Natural killer cell treated with Interleukin-12 subunit alpha and Interleukin-12 subunit beta and Interleukin-15 and Interleukin-18, amount 100 ng/mL, for 72 hours (primary cell): ENCODE results near the gene SYNGR3. TPM values are rescaled to one million over a fixed set of nuclear protein-coding genes. Genes with fewer than 3 reads are reported as not detected.

Experiments
- ATAC-seq, 2 donors: fragments of 150-1000 bp; cut with Tn5 transposase in 1 of 2; sonication (Bioruptor Pico), chemical (Tn5 transposase) in 1 of 2; 2 replicates each; pipeline ENCODE4 v1.10.0; 2021
- DNase-seq: peaks from one replicate; pipeline ENCODE4 v3.0.0; 2022; ENCODE audit warnings: low spot score
- H3K27ac Mint-ChIP-seq, 2 donors: 1 replicate in 1 of 2; 2 replicates in 1 of 2; pipeline ENCODE4 v1.8.0; 2022; ENCODE audit warnings: mixed read lengths in 2 of 2, mild to moderate bottlenecking in 1 of 2, moderate library complexity in 1 of 2
- H3K27me3 Mint-ChIP-seq, 2 donors: 1 replicate in 1 of 2; 2 replicates in 1 of 2; pipeline ENCODE4 v1.8.0; 2022; ENCODE audit warnings: mixed read lengths in 2 of 2
- H3K36me3 Mint-ChIP-seq: one replicate; pipeline ENCODE4 v1.8.0; 2022; ENCODE audit warnings: mixed read lengths
- H3K4me1 Mint-ChIP-seq, 2 donors: 1 replicate in 1 of 2; 2 replicates in 1 of 2; pipeline ENCODE4 v1.8.0; 2022; ENCODE audit warnings: low read depth in 2 of 2, mixed read lengths in 2 of 2, mild to moderate bottlenecking in 1 of 2
- H3K4me3 Mint-ChIP-seq: one replicate; pipeline ENCODE4 v1.8.0; 2022; ENCODE audit warnings: mixed read lengths
- H3K9me3 Mint-ChIP-seq: 2 replicates; pipeline ENCODE4 v1.8.0; 2022; ENCODE audit warnings: mixed read lengths
- total RNA-seq, 2 donors: library from RNA; stranded (reverse); gene quantifications; one replicate each; pipeline ENCODE4 v1.2.3, GENCODE V29; 2022

SYNGR3 gene
- total RNA-seq, 2 donors from 2014 or later = 21.3 to 43.6 TPM

DNA sequence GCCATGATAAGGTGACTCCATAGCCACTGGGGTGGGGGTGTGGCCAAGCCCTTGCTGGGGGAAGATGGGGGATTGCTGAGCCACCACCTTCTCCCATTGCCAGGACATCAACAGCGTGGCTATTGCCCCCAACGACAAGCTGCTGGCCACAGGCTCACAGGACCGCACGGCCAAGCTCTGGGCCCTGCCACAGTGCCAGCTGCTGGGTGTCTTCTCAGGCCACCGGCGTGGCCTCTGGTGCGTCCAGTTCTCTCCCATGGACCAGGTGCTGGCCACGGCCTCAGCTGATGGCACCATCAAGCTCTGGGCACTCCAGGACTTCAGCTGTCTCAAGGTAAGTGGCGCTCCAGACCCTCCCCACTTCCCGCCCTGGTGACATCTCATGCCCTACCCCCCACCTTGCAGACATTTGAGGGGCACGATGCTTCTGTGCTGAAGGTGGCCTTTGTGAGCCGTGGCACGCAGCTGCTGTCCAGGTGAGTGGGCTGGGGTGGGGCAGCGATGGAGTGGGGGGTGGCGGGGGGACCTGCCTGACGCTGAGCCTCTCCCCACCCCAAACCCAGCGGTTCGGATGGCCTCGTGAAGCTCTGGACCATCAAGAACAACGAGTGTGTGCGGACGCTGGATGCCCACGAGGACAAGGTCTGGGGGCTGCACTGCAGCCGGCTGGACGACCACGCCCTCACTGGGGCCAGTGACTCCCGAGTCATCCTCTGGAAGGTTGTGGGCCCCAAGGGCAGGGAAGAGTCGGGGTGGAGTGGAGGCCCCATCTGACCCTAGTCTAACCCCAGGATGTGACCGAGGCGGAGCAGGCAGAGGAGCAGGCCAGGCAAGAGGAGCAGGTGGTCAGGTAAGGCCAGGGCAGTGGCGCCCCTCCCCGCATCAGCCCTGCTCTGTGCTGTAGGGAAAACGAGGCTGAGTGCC is 12.6 kb upstream of the SYNGR3 start:
- ATAC-seq = no peak
- H3K4me3 Mint-ChIP-seq = no peak overlapping the region
- H3K27me3 Mint-ChIP-seq = peaks cover 0 to 4% of the 10 kb centered on the region in 2 donors
- peaks cover 5 to 8% of the 10 kb centered on the region in 2 donors for H3K4me1 Mint-ChIP-seq
- H3K36me3 Mint-ChIP-seq = no peaks in the 10 kb centered on the region
- DNase-seq = no peak
- H3K27ac Mint-ChIP-seq = no peak overlapping the region
- H3K9me3 Mint-ChIP-seq = no peaks in the 10 kb centered on the region

DNA sequence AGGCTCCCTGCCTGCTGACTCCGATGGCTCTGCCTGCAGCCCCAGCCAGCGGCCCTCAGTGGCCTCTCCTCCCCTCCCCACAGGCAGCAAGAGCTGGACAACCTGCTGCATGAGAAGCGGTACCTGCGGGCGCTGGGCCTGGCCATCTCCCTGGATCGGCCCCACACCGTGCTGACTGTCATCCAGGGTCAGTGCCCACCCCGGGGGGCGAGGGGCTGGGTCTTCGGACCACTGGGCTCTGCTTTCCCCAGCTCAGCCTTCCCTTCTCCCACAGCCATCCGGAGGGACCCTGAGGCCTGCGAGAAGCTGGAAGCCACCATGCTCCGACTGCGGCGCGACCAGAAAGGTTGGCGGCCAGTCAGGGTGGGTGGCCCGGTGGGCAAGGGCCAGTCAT is 11.9 kb upstream of the SYNGR3 start:
- ATAC-seq = no peak
- Mint-ChIP-seq H3K27me3 (peaks cover 0 to 6% of the 10 kb centered on the region in 2 donors), H3K27ac (no peak overlapping the region)

DNA sequence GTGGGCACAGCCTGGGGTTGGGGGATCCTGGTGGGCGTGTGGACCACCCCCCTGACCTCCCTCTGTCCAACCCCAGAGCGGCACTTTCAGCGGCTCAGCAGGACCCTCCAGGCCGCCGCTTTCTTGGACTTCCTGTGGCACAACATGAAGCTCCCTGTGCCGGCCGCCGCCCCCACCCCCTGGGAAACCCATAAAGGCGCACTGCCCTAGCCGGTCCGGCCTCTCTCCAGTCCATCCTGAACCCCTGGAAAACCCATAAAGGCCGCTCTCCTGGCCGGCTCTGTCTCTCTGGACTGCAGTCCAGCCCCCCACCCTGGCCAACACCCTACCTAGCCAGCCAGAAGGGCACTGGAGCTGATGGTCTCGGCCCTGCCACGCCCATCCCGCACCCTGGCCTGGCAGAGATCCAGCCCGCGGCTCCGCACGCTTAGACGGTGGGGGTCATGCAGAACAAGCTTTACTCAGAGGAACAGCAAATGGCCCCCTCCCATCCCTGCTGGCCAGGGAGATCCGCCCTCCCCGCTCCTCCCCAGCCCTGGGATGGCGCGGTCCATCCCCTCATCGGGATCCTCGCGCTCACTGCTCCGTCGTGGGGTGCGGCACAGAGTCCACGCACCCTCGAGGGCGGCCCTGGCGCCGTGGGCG is 11.2 kb upstream of the SYNGR3 start:
- Mint-ChIP-seq H3K36me3 (no peaks in the 10 kb centered on the region), H3K4me1 (peaks cover 0 to 9% of the 10 kb centered on the region in 2 donors), H3K4me3 (no peak overlapping the region), H3K27me3 (peaks cover 0 to 10% of the 10 kb centered on the region in 2 donors), H3K9me3 (no peaks in the 10 kb centered on the region), H3K27ac (no peak overlapping the region)
- DNase-seq = no peak
- ATAC-seq = no peak

More for the DNA sequence above, 11.9 kb upstream of the SYNGR3 start:
- DNase-seq = no peak
- H3K4me3 Mint-ChIP-seq = no peak overlapping the region
- no peaks in the 10 kb centered on the region for H3K9me3 Mint-ChIP-seq
- H3K36me3 Mint-ChIP-seq = no peaks in the 10 kb centered on the region
- H3K4me1 Mint-ChIP-seq = peaks cover 4 to 8% of the 10 kb centered on the region in 2 donors

DNA sequence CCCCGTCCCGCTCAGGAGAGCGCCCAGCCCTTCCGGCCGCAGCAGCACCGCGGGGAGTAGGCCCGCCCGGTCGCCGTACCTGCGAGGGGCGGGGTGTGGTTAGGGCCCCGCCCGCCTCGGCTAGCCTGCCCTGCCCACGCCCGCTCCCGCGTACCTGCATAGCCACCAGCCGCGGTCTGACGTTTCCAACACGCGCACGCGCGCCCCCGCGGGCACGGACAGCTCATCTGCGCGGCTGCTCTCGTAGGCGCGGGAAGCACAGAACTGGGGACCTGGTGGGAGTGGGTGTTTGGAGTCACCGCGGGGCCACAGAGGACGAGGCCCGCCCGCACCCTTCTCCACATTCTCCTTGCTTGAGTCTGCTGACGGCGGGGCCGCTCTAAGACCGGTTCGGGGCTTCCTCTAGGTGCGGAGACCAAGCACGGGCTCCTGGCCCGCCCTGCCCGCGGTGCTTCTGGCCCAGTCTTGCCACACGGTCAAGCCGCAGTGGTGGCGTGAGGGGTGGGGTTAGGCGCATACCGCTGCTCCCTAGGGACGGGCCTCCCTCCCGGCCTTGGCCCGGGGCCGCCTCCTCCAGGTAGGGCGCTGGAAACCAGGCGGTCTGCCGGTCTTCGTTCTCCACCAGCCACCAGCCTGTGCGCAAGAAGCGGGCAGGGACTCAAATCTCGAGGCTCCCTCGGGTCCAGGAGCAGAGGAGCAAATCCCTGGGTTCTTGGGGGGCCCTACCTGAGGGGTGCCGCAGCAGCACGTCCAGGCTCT is 10.3 kb upstream of the SYNGR3 start:
- Mint-ChIP-seq H3K4me3 (no peak overlapping the region), H3K4me1 (peaks cover 0 to 9% of the 10 kb centered on the region in 2 donors), H3K9me3 (no peaks in the 10 kb centered on the region), H3K27ac (no peak overlapping the region), H3K27me3 (peaks cover 0 to 10% of the 10 kb centered on the region in 2 donors), H3K36me3 (no peaks in the 10 kb centered on the region)
- ATAC-seq (no peak), DNase-seq (no peak)

GRCh38 chr16:1980030-1980769 is 9.6 kb upstream of the SYNGR3 start:
- no peak overlapping the region for H3K4me3 Mint-ChIP-seq
- ATAC-seq = no peak

GRCh38 chr16:1980770-1981087 is 9.0 kb upstream of the SYNGR3 start:
- ATAC-seq (no peak), DNase-seq (no peak)
- Mint-ChIP-seq H3K4me3 (no peak overlapping the region), H3K27me3 (peaks cover 0 to 10% of the 10 kb centered on the region in 2 donors), H3K27ac (no peak overlapping the region), H3K4me1 (peaks cover 0 to 13% of the 10 kb centered on the region in 2 donors), H3K9me3 (no peaks in the 10 kb centered on the region), H3K36me3 (no peaks in the 10 kb centered on the region)

More at GRCh38 chr16:1980030-1980769, 9.6 kb upstream of the SYNGR3 start:
- no peaks in the 10 kb centered on the region for H3K9me3 Mint-ChIP-seq
- H3K36me3 Mint-ChIP-seq = no peaks in the 10 kb centered on the region
- peaks cover 0 to 13% of the 10 kb centered on the region in 2 donors for H3K4me1 Mint-ChIP-seq
- H3K27me3 Mint-ChIP-seq = peaks cover 0 to 10% of the 10 kb centered on the region in 2 donors
- no peak overlapping the region for H3K27ac Mint-ChIP-seq
- no peak for DNase-seq

DNA sequence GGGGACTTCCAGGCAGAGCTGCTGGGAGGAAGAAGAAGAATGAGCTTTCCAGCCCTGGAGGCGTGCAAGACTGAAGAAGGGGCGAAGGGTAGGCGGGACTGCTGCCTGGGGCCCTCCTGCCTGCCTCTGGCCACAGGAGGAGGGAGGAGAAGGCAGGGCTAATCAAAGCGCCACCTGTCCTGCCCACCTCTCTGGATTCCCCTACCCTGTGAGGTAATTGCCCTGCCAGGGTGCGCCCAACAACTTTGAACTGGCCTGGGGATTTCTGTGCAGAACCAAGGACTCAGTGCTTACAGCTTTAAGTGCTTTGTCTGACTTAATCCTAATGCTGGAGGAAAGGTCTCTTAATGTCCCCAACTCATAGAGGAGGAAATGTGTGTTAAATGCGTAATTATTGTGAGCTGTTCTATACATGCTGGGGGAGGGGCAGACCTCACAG is 8.4 kb upstream of the SYNGR3 start, which contains the start of gene NOXO1:
Gene NOXO1, minus strand, starts transcription at position 72 of the 439 bp plus-strand sequence. CDS start 290 bp downstream, outside the sequence.
- DNase-seq = no peak
- Mint-ChIP-seq H3K4me1 (peaks cover 0 to 16% of the 10 kb centered on the region in 2 donors), H3K9me3 (no peaks in the 10 kb centered on the region), H3K4me3 (peak within 1 kb of the TSS; percentile 75), H3K36me3 (no peaks in the 10 kb centered on the region), H3K27ac (no peak within 1 kb of the TSS), H3K27me3 (peaks cover 0 to 10% of the 10 kb centered on the region in 2 donors)
- no peak for ATAC-seq

- DNase-seq = no peak
- ATAC-seq = no peak
Observed at GRCh38 chr16:1982013-1982433, 7.7 kb upstream of the SYNGR3 start.

GRCh38 chr16:1982991-1983543 is 6.7 kb upstream of the SYNGR3 start:
- DNase-seq (no peak), ATAC-seq (no peak)
- Mint-ChIP-seq H3K36me3 (no peaks in the 10 kb centered on the region), H3K27ac (peak overlapping the region in 1 of 2 donors; percentile 47), H3K27me3 (peaks cover 0 to 10% of the 10 kb centered on the region in 2 donors), H3K4me3 (peak overlapping the region; percentile 75), H3K4me1 (peaks cover 0 to 18% of the 10 kb centered on the region in 2 donors), H3K9me3 (no peaks in the 10 kb centered on the region)

More at GRCh38 chr16:1982013-1982433, 7.7 kb upstream of the SYNGR3 start:
- no peak overlapping the region for H3K27ac Mint-ChIP-seq
- peaks cover 0 to 18% of the 10 kb centered on the region in 2 donors for H3K4me1 Mint-ChIP-seq
- H3K4me3 Mint-ChIP-seq = peak overlapping the region; percentile 75
- no peaks in the 10 kb centered on the region for H3K36me3 Mint-ChIP-seq
- H3K27me3 Mint-ChIP-seq = peaks cover 0 to 10% of the 10 kb centered on the region in 2 donors
- no peaks in the 10 kb centered on the region for H3K9me3 Mint-ChIP-seq

DNA sequence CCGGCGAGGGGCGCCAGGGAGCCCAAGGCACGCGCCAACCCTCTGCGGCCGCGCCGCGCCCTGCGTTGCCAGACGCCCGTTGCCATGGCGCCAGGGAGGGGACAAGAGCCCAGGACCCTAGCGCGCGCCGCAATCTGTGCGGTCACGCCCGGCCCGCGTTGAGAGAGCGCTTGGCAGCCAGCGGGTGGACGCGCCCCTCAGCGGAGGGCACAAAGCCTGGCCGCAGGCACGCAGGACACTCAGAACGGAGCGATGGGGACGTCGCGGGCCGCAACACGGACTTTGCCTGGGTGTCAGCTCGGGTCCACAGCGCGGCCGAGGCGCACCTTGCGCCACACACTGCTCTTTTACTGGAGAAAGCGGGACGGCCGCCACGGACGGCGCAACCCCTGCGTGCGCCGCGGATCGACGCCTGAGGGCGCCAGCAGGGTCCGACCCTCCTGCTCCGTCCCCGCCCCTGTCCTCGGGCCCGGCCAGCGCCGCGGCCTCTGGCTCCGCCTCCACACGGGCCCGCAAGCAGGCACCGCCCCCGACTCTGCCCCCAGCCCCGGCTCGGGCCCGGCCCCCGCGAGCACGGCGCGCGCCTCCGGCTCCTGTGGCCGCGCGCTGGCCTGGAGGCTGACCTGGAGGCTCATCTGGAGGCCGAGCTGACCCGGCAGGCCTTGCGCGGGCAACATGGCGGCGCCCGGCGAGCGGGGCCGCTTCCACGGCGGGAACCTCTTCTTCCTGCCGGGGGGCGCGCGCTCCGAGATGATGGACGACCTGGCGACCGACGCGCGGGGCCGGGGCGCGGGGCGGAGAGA is 6.0 kb upstream of the SYNGR3 start, which contains the start of gene GFER:
Gene GFER, plus strand, starts transcription at position 650 of the 803 bp plus-strand sequence. Its CDS starts 26 bp downstream, at position 676.
- peaks cover 0 to 21% of the 10 kb centered on the region in 2 donors for H3K4me1 Mint-ChIP-seq
- H3K36me3 Mint-ChIP-seq = no peaks in the 10 kb centered on the region
- peak within 1 kb of the TSS; percentile 75 for H3K4me3 Mint-ChIP-seq
- H3K27me3 Mint-ChIP-seq = peaks cover 0 to 10% of the 10 kb centered on the region in 2 donors
- DNase-seq (peak; percentile 96), ATAC-seq (peak; percentile 97 to 99)
- H3K27ac Mint-ChIP-seq = peak within 1 kb of the TSS; percentile 47 to 50
- H3K9me3 Mint-ChIP-seq = no peaks in the 10 kb centered on the region

DNA sequence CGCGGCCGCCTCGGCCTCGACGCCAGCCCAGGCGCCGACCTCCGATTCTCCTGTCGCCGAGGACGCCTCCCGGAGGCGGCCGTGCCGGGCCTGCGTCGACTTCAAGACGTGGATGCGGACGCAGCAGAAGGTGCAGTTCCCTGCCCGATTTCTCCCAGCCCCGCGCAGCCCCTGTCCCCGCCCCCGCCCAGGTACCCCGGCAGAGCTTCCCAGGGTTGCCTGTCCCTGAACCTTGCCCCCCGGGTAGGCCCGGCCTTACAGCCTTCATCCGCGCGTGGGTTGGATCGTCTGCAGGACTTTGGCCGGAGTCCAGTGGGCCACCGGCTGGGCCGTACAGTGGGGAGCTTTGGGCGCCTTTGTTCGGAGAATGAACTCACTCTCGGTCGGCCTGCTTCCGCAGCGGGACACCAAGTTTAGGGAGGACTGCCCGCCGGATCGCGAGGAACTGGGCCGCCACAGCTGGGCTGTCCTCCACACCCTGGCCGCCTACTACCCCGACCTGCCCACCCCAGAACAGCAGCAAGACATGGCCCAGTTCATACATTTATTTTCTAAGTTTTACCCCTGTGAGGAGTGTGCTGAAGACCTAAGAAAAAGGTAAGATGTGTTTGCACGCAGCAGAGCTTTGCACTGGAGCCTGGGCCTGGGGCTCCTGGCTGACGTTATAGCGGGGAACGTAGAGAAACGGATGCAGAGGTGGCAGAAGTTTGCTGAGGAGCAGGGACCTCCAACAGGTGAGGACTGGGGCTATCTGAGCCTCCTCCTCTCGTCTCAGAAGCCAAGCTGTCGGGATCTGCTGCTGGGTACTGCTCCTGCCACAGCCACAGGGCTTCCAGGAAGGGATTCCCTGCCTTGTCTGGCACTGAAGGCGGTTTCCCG is 5.2 kb upstream of the SYNGR3 start:
- no peaks in the 10 kb centered on the region for H3K36me3 Mint-ChIP-seq
- H3K4me1 Mint-ChIP-seq = peaks cover 0 to 24% of the 10 kb centered on the region in 2 donors
- peak in 1 of 2 donors; percentile 29 for ATAC-seq
- H3K9me3 Mint-ChIP-seq = no peaks in the 10 kb centered on the region
- no peak for DNase-seq
- peak overlapping the region; percentile 75 for H3K4me3 Mint-ChIP-seq
- peaks cover 0 to 10% of the 10 kb centered on the region in 2 donors for H3K27me3 Mint-ChIP-seq
- H3K27ac Mint-ChIP-seq = peak overlapping the region; percentile 28 to 50
